Muscle layer of colon (tissue), 2 donors: ENCODE data around the gene DSG4.

Experiments used
- H3K27ac ChIP-seq: one replicate; pipeline ENCODE4 v1.7.0; 2013; ENCODE audit warnings: low read depth, mild to moderate bottlenecking, low read length, moderate library complexity
- H3K27me3 ChIP-seq, 2 donors: one replicate each; pipeline ENCODE4 v1.7.0; 2013; ENCODE audit warnings: low read length in 2 of 2, mild to moderate bottlenecking in 2 of 2; ENCODE audit not compliant: insufficient read depth in 2 of 2, control insufficient read depth in 1 of 2
- H3K36me3 ChIP-seq: one replicate; pipeline ENCODE4 v1.7.0; 2013; ENCODE audit warnings: mild to moderate bottlenecking, low read length; ENCODE audit not compliant: insufficient read depth
- H3K4me1 ChIP-seq: one replicate; pipeline ENCODE4 v1.7.0; 2013; ENCODE audit warnings: mild to moderate bottlenecking, low read length; ENCODE audit not compliant: insufficient read depth
- H3K4me3 ChIP-seq, 2 donors: one replicate each; pipeline ENCODE4 v1.7.0; 2013; ENCODE audit warnings: low read length in 2 of 2, low read depth in 1 of 2, mild to moderate bottlenecking in 1 of 2, moderate library complexity in 1 of 2
- H3K9ac ChIP-seq: one replicate; pipeline ENCODE4 v1.7.0; 2013; ENCODE audit warnings: low read length
- H3K9me3 ChIP-seq: one replicate; pipeline ENCODE4 v1.7.0; 2013; ENCODE audit warnings: mild to moderate bottlenecking, low read length
- donor health status: abdominal sarcoma.
- donor health status: Adenocarcinoma of cecum.

DSG4 gene

GRCh38 chr18:31413137-31413536, 36.6 kb downstream of the DSG4 start:
- Histone ChIP-seq H3K4me1 (no peaks in the 10 kb centered on the region), H3K27ac (no peak overlapping the region), H3K36me3 (no peaks in the 10 kb centered on the region), H3K9ac (no peak overlapping the region), H3K27me3 (no peaks in the 10 kb centered on the region), H3K4me3 (no peak overlapping the region), H3K9me3 (no peaks in the 10 kb centered on the region)

- H3K27me3 ChIP-seq = no peaks in the 10 kb centered on the region
- no peaks in the 10 kb centered on the region for H3K4me1 ChIP-seq
- H3K9ac ChIP-seq = no peak overlapping the region
- H3K9me3 ChIP-seq = no peaks in the 10 kb centered on the region
- no peaks in the 10 kb centered on the region for H3K36me3 ChIP-seq
- H3K4me3 ChIP-seq = no peak overlapping the region
- no peak overlapping the region for H3K27ac ChIP-seq
Measured at GRCh38 chr18:31417850-31418249, 41.3 kb downstream of the DSG4 start.

- Histone ChIP-seq H3K4me3 (no peak overlapping the region), H3K9me3 (no peaks in the 10 kb centered on the region), H3K27ac (no peak overlapping the region), H3K9ac (no peak overlapping the region), H3K27me3 (no peaks in the 10 kb centered on the region), H3K4me1 (no peaks in the 10 kb centered on the region), H3K36me3 (no peaks in the 10 kb centered on the region)
Measured at GRCh38 chr18:31419457-31419932, 42.9 kb downstream of the DSG4 start.

GRCh38 chr18:31420032-31420431, 43.5 kb downstream of the DSG4 start:
- H3K27ac ChIP-seq = no peak overlapping the region
- no peak overlapping the region for H3K9ac ChIP-seq
- H3K4me3 ChIP-seq = no peak overlapping the region
- H3K9me3 ChIP-seq = no peaks in the 10 kb centered on the region
- H3K27me3 ChIP-seq = no peaks in the 10 kb centered on the region
- no peaks in the 10 kb centered on the region for H3K36me3 ChIP-seq
- no peaks in the 10 kb centered on the region for H3K4me1 ChIP-seq

GRCh38 chr18:31420524-31420923, 43.9 kb downstream of the DSG4 start:
- no peaks in the 10 kb centered on the region for H3K36me3 ChIP-seq
- no peaks in the 10 kb centered on the region for H3K27me3 ChIP-seq
- no peaks in the 10 kb centered on the region for H3K9me3 ChIP-seq
- H3K4me3 ChIP-seq = no peak overlapping the region
- no peaks in the 10 kb centered on the region for H3K4me1 ChIP-seq
- no peak overlapping the region for H3K9ac ChIP-seq
- no peak overlapping the region for H3K27ac ChIP-seq

- H3K9me3 ChIP-seq = no peaks in the 10 kb centered on the region
- H3K4me3 ChIP-seq = no peak overlapping the region
- H3K27me3 ChIP-seq = no peaks in the 10 kb centered on the region
- H3K9ac ChIP-seq = no peak overlapping the region
- H3K4me1 ChIP-seq = no peaks in the 10 kb centered on the region
- no peaks in the 10 kb centered on the region for H3K36me3 ChIP-seq
- H3K27ac ChIP-seq = no peak overlapping the region
Measured at GRCh38 chr18:31424383-31424988, 47.9 kb downstream of the DSG4 start.

GRCh38 chr18:31426021-31426420, 49.4 kb downstream of the DSG4 start:
- no peaks in the 10 kb centered on the region for H3K4me1 ChIP-seq
- no peak overlapping the region for H3K4me3 ChIP-seq
- H3K9ac ChIP-seq = no peak overlapping the region
- no peak overlapping the region for H3K27ac ChIP-seq
- no peaks in the 10 kb centered on the region for H3K27me3 ChIP-seq
- no peaks in the 10 kb centered on the region for H3K9me3 ChIP-seq
- no peaks in the 10 kb centered on the region for H3K36me3 ChIP-seq

- Histone ChIP-seq H3K9me3 (no peaks in the 10 kb centered on the region), H3K4me1 (no peaks in the 10 kb centered on the region), H3K4me3 (no peak overlapping the region), H3K9ac (no peak overlapping the region), H3K27me3 (no peaks in the 10 kb centered on the region), H3K27ac (no peak overlapping the region), H3K36me3 (no peaks in the 10 kb centered on the region)
Measured at GRCh38 chr18:31426871-31427406, 50.4 kb downstream of the DSG4 start.

- Histone ChIP-seq H3K9me3 (no peaks in the 10 kb centered on the region), H3K27ac (no peak overlapping the region), H3K4me1 (no peaks in the 10 kb centered on the region), H3K4me3 (no peak overlapping the region), H3K9ac (no peak overlapping the region), H3K36me3 (no peaks in the 10 kb centered on the region), H3K27me3 (no peaks in the 10 kb centered on the region)
Measured at GRCh38 chr18:31428211-31428610, 51.6 kb downstream of the DSG4 start.

- Histone ChIP-seq H3K9ac (no peak overlapping the region), H3K36me3 (no peaks in the 10 kb centered on the region), H3K9me3 (no peaks in the 10 kb centered on the region), H3K4me3 (no peak overlapping the region), H3K27me3 (no peaks in the 10 kb centered on the region), H3K4me1 (no peaks in the 10 kb centered on the region), H3K27ac (no peak overlapping the region)
Measured at GRCh38 chr18:31429623-31430022, 53.0 kb downstream of the DSG4 start.

- no peaks in the 10 kb centered on the region for H3K9me3 ChIP-seq
- H3K9ac ChIP-seq = no peak overlapping the region
- no peaks in the 10 kb centered on the region for H3K4me1 ChIP-seq
- no peak overlapping the region for H3K27ac ChIP-seq
- no peaks in the 10 kb centered on the region for H3K36me3 ChIP-seq
- no peak overlapping the region for H3K4me3 ChIP-seq
- H3K27me3 ChIP-seq = no peaks in the 10 kb centered on the region
Measured at GRCh38 chr18:31430072-31430471, 53.5 kb downstream of the DSG4 start.

- no peaks in the 10 kb centered on the region for H3K9me3 ChIP-seq
- H3K9ac ChIP-seq = no peak overlapping the region
- H3K4me1 ChIP-seq = no peaks in the 10 kb centered on the region
- H3K4me3 ChIP-seq = no peak overlapping the region
- no peaks in the 10 kb centered on the region for H3K27me3 ChIP-seq
- H3K36me3 ChIP-seq = no peaks in the 10 kb centered on the region
- no peak overlapping the region for H3K27ac ChIP-seq
Measured at GRCh38 chr18:31430554-31430953, 54.0 kb downstream of the DSG4 start.
